Measurements from ENCODE around the gene GRIK1.

Gene GRIK1

GRCh38 chr21:29867796-29868195 is 72.0 kb downstream of the GRIK1 start:
- no peak overlapping the region for H3K27ac ChIP-seq
- TF ChIP-seq CTCF (conservative IDR thresholded peaks at IDR 0.05) (no peak), ZFX (IDR thresholded peaks at IDR 0.05) (no peak)

- TF ChIP-seq CTCF (conservative IDR thresholded peaks at IDR 0.05) (no peak), ZFX (IDR thresholded peaks at IDR 0.05) (no peak)
- H3K27ac ChIP-seq: no peak overlapping the region
Measured at GRCh38 chr21:29860346-29860745, 79.5 kb downstream of the GRIK1 start.

GRCh38 chr21:29857150-29857549 is 82.6 kb downstream of the GRIK1 start:
- no peak overlapping the region for H3K27ac ChIP-seq
- TF ChIP-seq ZFX (IDR thresholded peaks at IDR 0.05): no peak
- TF ChIP-seq CTCF (conservative IDR thresholded peaks at IDR 0.05): no peak

GRCh38 chr21:29854795-29855194 is 85.0 kb downstream of the GRIK1 start:
- no peak for TF ChIP-seq CTCF (conservative IDR thresholded peaks at IDR 0.05)
- no peak for TF ChIP-seq ZFX (IDR thresholded peaks at IDR 0.05)
- no peak overlapping the region for H3K27ac ChIP-seq

GRCh38 chr21:29851611-29852010 is 88.2 kb downstream of the GRIK1 start:
- TF ChIP-seq CTCF (conservative IDR thresholded peaks at IDR 0.05) (no peak), ZFX (IDR thresholded peaks at IDR 0.05) (no peak)
- no peak overlapping the region for H3K27ac ChIP-seq

GRCh38 chr21:29849735-29850176 is 90.0 kb downstream of the GRIK1 start:
- TF ChIP-seq CTCF (conservative IDR thresholded peaks at IDR 0.05) (peak; percentile 82), ZFX (IDR thresholded peaks at IDR 0.05) (no peak)
- no peak overlapping the region for H3K27ac ChIP-seq

- TF ChIP-seq CTCF (conservative IDR thresholded peaks at IDR 0.05): no peak
- TF ChIP-seq ZFX (IDR thresholded peaks at IDR 0.05): no peak
- H3K27ac ChIP-seq: no peak overlapping the region
Measured at GRCh38 chr21:29843804-29844203, 96.0 kb downstream of the GRIK1 start.

Data from C4-2B (cell line).